GM18870 (cell line): ENCODE results near the gene TIMM50.
A peak's percentile ranks its signal among the peaks of the same experiment; 100 is the strongest.
"Not testable (repeated sequence)": the region's sequence is repeated elsewhere in the genome, so short reads cannot be mapped to it uniquely, and the experiment has no call there.

ENCODE experiments used
- ATAC-seq: cut with Tn5 transposase; IDR thresholded peaks from one replicate; pipeline ENCODE4 v1.9.1; 2021; ENCODE audit warnings: moderate library complexity; ENCODE audit not compliant: unreplicated experiment

The TIMM50 gene

GRCh38 chr19:39469036-39469435 lies 11.6 kb upstream of the TIMM50 start:
- no peak for ATAC-seq

GRCh38 chr19:39469567-39469966 lies 11.1 kb upstream of the TIMM50 start:
- ATAC-seq = no peak

- no peak for ATAC-seq
Observed at GRCh38 chr19:39470724-39471339, 9.8 kb upstream of the TIMM50 start.

DNA sequence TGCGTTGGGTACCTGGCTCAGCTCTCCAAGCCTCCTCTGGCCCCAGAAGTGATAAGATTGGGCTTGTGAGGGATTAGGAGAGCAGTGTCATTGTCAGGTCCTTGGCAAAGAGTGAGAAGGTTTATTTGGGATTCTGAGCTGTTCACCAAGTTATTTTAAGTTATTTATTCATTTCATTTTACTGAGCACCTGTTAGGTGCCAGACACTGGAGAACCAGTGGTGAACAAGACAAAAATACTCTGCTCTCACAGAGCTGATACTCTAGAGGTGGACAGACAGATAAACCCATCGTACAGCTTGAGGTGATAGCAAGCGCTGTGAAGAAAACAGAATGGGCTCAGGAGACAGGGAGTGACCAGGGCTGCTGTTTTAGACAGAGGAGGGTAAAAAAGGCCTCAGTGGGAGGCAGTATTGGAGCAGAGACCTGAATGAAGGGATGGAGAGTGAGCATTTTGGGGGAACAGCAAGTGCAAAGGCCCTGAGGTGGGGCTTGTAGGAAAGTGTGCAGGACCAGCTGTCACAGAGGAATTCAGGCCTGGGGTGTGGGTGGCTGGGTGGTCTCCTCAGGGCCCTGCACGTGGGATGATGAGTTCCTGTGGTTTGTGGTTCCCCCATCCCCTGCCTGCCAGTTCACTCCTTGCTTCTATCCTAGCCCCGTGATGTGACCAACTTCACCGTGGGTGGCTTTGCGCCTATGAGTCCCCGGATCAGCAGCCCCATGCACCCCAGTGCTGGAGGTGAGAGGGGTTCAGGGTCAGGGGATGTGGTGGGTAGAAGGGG lies 8.7 kb upstream of the TIMM50 start:
- ATAC-seq = no peak

DNA sequence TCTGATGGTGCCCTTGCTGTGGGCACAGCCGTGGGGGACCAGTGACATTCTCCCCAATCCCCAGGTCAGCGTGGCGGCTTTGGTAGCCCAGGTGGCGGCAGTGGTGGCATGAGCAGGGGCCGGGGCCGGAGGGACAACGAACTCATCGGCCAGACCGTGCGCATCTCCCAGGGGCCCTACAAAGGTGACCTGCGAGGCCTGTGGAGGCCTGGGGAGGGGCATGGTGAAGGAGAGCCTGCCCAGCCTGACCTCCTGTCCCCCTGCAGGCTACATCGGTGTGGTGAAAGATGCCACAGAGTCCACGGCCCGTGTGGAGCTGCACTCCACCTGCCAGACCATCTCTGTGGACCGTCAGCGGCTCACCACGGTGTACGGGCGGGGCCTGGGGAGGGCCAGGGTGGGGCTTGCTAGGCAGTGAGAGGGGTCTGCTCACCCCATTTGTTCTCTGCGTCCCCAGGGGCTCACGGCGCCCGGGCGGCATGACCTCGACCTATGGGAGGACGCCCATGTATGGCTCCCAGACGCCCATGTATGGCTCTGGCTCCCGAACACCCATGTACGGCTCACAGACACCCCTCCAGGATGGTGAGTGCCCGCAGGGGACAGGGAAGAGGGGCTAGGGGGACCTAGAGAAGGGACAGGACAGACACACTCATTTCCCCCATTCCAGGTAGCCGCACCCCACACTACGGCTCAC lies 7.7 kb upstream of the TIMM50 start:
- ATAC-seq = no peak

DNA sequence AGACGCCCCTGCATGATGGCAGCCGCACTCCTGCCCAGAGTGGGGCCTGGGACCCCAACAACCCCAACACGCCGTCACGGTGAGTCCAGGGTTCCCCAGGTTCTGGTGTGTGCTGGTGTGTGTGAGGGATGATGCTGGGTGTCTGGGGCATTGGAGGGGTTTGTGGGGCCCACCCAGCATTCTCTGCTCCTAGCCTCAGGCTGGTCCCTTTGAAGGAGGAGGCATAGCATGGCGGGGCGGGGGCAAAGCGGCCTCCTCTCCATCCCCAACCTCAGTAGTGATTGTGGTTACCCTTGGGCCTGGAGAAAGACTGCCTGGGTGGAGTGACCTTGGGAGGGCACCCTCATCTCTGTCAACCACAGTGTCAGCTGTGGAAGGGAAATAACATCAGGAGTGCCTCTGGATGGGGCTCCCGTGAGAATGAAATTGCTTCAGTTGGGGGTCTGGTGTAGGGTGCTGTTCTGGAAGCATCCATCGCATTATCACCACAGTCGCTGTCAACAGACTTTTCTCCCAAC lies 7.1 kb upstream of the TIMM50 start:
- no peak for ATAC-seq

- no peak for ATAC-seq
Observed at GRCh38 chr19:39474139-39474620, 6.5 kb upstream of the TIMM50 start.

- ATAC-seq = no peak
Observed at GRCh38 chr19:39475748-39476147, 4.9 kb upstream of the TIMM50 start.

- not testable (repeated sequence) for ATAC-seq
Observed at GRCh38 chr19:39479319-39479801, 1.3 kb upstream of the TIMM50 start.

- ATAC-seq = no peak
Observed at GRCh38 chr19:39479916-39480315, 722 bp upstream of the TIMM50 start.

DNA sequence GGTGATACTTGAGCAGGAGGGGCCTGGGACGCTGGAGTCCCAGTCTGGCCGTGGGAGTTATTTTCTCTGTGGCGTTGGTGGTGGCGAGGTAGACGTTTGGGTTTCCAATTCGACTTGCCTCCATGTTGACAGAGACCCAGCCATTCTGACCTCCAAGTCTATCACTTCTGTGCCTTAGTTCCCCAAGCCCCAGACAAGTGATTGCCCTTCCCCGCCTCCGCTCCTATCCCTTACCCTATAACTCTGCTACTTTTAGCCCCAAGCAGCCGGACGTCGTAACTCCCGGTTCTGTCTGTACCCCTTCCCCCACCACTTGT lies 549 bp downstream of the TIMM50 start:
- ATAC-seq = peak; percentile 7

DNA sequence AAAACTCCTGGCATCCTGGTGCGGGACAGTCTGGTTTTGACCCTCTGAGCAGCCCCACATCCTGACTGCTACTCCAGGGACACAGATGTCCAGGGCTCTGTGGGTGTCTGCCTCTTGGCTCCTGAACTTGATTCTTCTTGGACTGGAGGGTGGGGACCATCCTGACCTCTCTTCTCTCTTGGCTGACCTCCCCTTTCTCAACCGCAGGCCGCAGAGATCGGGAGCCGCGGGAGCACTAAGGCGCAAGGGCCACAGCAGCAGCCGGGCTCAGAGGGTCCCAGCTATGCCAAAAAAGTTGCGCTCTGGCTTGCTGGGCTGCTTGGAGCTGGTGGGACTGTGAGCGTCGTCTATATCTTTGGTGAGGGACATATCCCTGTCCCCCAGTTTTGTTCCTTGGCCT lies 1.0 kb downstream of the TIMM50 start:
- ATAC-seq = no peak

GRCh38 chr19:39483141-39483540 lies 2.5 kb downstream of the TIMM50 start:
- no peak for ATAC-seq

- ATAC-seq = no peak
Observed at GRCh38 chr19:39489756-39490155, 9.1 kb downstream of the TIMM50 start.

DNA sequence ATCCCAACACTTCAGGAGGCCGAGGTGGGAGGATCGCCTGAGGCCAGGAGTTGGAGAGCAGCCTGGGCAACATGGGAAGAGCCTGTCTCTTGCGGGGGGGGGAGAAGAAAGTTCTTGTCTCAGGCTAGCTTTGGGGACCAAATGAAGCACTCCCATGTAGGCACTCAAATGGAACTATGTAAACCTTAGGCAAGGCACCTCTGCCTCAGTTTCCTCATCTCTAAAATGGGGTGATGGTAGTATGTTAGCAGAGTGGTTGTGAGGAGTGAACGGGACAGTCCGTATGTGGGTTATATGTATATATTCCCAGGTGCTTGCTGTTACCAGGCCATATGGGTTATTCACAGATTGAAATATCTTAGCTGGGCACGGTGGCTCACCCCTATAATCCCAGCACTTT lies 11.6 kb downstream of the TIMM50 start:
- ATAC-seq = no peak

- no peak for ATAC-seq
Observed at GRCh38 chr19:39492788-39493187, 12.2 kb downstream of the TIMM50 start.

GRCh38 chr19:39494661-39495060 lies 14.0 kb downstream of the TIMM50 start:
- ATAC-seq = no peak

DNA sequence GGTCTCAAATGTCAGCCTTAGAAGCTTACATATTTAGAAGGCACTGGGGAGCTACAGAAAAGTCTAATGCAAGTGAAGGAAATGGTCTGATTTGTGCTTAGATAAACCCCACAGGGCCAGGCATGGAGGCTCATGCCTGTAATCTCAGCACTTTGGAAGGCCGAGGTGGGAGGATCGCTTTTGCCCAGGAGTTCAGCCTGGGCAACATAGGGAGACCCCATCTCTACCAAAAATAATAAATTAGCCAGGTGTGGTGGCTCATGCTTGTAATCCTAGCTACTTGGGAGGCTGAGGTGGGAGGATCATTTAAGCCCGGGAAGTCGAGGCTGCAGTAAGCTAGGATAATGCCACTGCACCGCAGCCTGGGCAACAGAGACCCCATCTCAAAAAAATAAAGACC lies 15.4 kb downstream of the TIMM50 start:
- ATAC-seq = no peak

- no peak for ATAC-seq
Observed at GRCh38 chr19:39497701-39497995, 17.0 kb downstream of the TIMM50 start.

DNA sequence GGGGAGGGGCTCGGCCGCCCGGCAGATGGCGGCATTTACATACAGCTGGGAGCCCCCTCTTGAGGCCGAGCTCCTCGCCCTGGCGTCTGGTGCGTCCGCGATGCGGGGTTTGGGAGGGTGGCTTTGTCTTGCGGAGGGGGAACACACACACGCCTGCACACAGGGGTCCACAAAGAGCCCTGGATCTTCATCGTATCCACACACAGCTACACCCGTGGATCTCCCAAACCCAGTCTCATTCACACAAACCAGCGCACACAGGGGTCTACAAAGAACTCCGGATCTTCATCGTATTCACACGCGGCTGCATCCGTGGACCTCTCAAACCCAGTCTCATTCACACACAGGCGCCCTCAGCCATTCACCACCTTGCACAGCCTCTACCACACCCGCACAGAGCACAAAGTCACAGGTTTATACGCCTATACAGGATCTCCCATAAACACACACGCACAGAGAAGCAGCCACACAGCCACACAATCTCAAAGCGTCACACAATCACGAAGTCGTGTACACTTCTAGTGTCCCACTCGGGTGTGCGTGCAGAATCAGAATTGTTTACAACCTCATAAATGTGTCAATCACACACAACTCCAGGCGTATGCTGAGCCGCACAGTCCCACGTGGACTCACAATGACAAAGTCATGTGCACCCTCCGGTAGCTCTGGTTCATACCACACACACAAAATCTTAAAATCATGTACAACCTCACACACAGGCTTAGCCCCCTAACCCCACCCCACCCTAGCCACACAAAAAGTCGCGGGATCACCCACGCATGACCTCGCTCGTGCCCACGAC lies 17.6 kb downstream of the TIMM50 start:
- no peak for ATAC-seq
